ENCODE measurements around the gene NPTN. TPM values are rescaled to one million over a fixed set of nuclear protein-coding genes. Genes with fewer than 3 reads are reported as not detected.

Gene NPTN
- total and polyA plus RNA-seq, 2 donors (not counting 1 experiment from before 2014, with no cell fraction given): 152 to 372 TPM

DNA sequence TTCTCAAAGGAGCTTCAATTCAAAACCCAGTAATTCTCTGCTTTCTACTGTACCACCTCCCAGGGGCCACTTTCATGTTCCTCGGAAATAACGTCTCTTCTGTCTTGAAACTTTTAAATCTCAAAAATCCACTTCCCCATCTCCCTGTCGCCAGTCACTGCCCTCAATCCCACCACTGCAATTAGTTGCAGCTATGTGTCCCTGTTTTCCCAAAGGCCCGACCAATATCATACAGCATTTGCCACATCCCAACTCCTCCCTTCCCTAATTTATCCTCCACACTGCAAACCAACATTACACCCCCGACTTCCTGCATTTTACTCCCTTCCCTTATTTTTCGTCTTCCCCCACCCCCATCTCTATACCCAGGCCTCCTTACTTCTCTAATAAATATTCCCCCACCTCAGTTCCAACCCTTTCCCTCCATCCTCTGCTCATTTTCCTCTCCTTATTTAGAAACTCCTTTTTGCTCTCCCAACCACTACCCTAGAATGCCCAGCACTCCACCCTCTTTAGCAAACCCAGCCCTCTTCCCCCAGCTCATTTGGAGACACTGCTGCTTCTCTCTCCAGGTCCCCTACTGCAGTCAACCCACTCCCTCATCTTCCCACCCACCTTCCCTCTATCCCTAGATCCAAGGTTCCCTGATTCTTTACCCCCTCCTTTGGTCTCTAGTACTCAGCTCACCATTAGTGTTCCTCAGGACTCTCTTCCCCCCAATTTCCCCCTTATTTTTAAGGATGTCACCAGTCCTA, 1.1 kb downstream of the NPTN start:
- Histone ChIP-seq H3K79me2 (ENCODE audit: control insufficient read depth, insufficient read depth, low read length) (peaks cover 56% of the 10 kb centered on the region), H3K27ac (ENCODE audit: insufficient read depth, low read length) (peak overlapping the region; percentile 79), H3K9me3 (ENCODE audit: control insufficient read depth, insufficient read depth, low read depth, low read length) (no peaks in the 10 kb centered on the region), H3K4me1 (ENCODE audit: control insufficient read depth, extremely low read depth, insufficient read depth, low read length) (peaks cover 18% of the 10 kb centered on the region), H3K36me3 (ENCODE audit: control insufficient read depth, insufficient read depth, low read length) (no peaks in the 10 kb centered on the region), H4K20me1 (ENCODE audit: control insufficient read depth, extremely low read depth, insufficient read depth, low read length) (no peaks in the 10 kb centered on the region), H3K27me3 (ENCODE audit: control insufficient read depth, insufficient read depth, low read length) (no peaks in the 10 kb centered on the region), H3K9ac (ENCODE audit: insufficient read depth, low read length) (peak overlapping the region; percentile 89), H3K4me3 (replicated peaks in 1 of 4; ENCODE audit: control extremely low read depth in 1 of 4, insufficient read depth in 1 of 4, low read depth in 3 of 4, low read length in 4 of 4) (peak overlapping the region; percentile 70 to 93 (median 78)), H2AFZ (ENCODE audit: low read length) (no peak overlapping the region), H3K4me2 (ENCODE audit: extremely low read depth, insufficient read depth, low read length) (peak overlapping the region; percentile 95)
- DNase-seq (ENCODE audit: low read depth in 2 of 2): peak; percentile 72 to 76
- TF ChIP-seq, protein P1, sequence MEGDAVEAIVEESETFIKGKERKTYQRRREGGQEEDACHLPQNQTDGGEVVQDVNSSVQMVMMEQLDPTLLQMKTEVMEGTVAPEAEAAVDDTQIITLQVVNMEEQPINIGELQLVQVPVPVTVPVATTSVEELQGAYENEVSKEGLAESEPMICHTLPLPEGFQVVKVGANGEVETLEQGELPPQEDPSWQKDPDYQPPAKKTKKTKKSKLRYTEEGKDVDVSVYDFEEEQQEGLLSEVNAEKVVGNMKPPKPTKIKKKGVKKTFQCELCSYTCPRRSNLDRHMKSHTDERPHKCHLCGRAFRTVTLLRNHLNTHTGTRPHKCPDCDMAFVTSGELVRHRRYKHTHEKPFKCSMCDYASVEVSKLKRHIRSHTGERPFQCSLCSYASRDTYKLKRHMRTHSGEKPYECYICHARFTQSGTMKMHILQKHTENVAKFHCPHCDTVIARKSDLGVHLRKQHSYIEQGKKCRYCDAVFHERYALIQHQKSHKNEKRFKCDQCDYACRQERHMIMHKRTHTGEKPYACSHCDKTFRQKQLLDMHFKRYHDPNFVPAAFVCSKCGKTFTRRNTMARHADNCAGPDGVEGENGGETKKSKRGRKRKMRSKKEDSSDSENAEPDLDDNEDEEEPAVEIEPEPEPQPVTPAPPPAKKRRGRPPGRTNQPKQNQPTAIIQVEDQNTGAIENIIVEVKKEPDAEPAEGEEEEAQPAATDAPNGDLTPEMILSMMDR (conservative IDR thresholded peaks at IDR 0.05 in 1 of 2, IDR thresholded peaks at IDR 0.05 in 1 of 2; ENCODE audit: low read depth in 1 of 2, low read length in 2 of 2): no peak
- no peak for TF ChIP-seq EZH2 (IDR thresholded peaks at IDR 0.05; ENCODE audit: low read length, missing control alignments)

DNA sequence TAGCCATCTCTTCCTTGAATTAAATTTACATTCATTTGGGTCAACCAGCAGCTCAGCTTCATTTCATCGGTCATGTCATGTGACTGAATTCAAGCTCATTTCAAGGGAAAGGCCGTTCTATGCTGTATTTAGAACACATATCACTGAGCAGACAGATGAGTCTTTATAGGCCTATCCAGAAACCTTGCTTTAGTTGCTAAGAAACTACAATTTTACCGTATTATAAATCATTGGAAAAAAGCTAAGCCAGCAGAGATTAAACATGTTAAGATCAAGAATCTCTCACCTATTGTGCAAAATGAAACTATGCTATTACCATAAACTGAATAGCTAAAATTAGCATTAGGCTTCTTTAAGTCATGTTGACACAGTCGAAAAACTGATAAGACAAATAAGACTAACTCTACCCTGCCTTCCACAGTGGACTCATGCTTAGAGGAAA, 2.2 kb downstream of the NPTN start:
- H2AFZ ChIP-seq (ENCODE audit: low read length): no peak overlapping the region
- H3K9me3 ChIP-seq (ENCODE audit: control insufficient read depth, insufficient read depth, low read depth, low read length): no peaks in the 10 kb centered on the region
- H3K4me2 ChIP-seq (ENCODE audit: extremely low read depth, insufficient read depth, low read length): peak overlapping the region; percentile 95
- TF ChIP-seq EZH2 (IDR thresholded peaks at IDR 0.05; ENCODE audit: low read length, missing control alignments): no peak
- TF ChIP-seq, protein P1 (conservative IDR thresholded peaks at IDR 0.05 in 1 of 2, IDR thresholded peaks at IDR 0.05 in 1 of 2; ENCODE audit: low read depth in 1 of 2, low read length in 2 of 2): no peak
- peaks cover 18% of the 10 kb centered on the region for H3K4me1 ChIP-seq (ENCODE audit: control insufficient read depth, extremely low read depth, insufficient read depth, low read length)
- no peak for DNase-seq (ENCODE audit: low read depth in 2 of 2)
- H3K27ac ChIP-seq (ENCODE audit: insufficient read depth, low read length): no peak overlapping the region
- peaks cover 2% of the 10 kb centered on the region for H4K20me1 ChIP-seq (ENCODE audit: control insufficient read depth, extremely low read depth, insufficient read depth, low read length)
- peak overlapping the region; percentile 70 to 93 (median 78) for H3K4me3 ChIP-seq (replicated peaks in 1 of 4; ENCODE audit: control extremely low read depth in 1 of 4, insufficient read depth in 1 of 4, low read depth in 3 of 4, low read length in 4 of 4)
- no peaks in the 10 kb centered on the region for H3K27me3 ChIP-seq (ENCODE audit: control insufficient read depth, insufficient read depth, low read length)
- H3K9ac ChIP-seq (ENCODE audit: insufficient read depth, low read length): no peak overlapping the region
- H3K79me2 ChIP-seq (ENCODE audit: control insufficient read depth, insufficient read depth, low read length): peaks cover 67% of the 10 kb centered on the region
- no peaks in the 10 kb centered on the region for H3K36me3 ChIP-seq (ENCODE audit: control insufficient read depth, insufficient read depth, low read length)

DNA sequence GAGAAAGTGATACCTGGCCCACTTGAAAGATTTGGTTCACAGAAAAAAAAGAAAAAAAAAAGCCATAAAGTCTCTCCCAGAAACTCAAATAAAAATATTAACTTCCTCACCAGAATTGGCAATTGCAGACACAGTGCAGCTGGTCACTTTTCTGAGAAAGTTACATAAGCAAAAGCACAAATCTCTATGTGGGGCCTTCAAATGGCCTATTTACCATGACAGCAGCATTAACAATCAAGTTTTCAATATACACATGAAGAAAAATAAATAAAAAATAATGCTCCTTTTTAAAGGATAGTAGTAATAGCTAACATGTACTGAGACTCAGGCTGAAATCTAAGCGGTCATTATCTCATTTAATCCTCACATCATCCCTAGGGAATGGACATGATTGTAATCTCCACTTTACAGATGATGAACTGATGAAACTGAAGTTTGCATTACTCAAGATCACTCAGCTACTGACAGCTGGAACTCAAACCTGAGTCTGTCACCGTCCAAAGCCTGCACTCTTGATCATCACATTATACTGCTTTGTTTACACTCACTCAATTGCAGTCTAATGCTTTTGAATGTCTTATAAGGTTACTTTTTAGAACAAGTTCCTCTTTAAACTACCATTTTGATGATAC, 3.3 kb downstream of the NPTN start:
- no peak overlapping the region for H2AFZ ChIP-seq (ENCODE audit: low read length)
- H3K36me3 ChIP-seq (ENCODE audit: control insufficient read depth, insufficient read depth, low read length): no peaks in the 10 kb centered on the region
- H4K20me1 ChIP-seq (ENCODE audit: control insufficient read depth, extremely low read depth, insufficient read depth, low read length): peaks cover 2% of the 10 kb centered on the region
- H3K4me1 ChIP-seq (ENCODE audit: control insufficient read depth, extremely low read depth, insufficient read depth, low read length): peaks cover 18% of the 10 kb centered on the region
- H3K4me2 ChIP-seq (ENCODE audit: extremely low read depth, insufficient read depth, low read length): peak overlapping the region; percentile 46
- no peak for TF ChIP-seq EZH2 (IDR thresholded peaks at IDR 0.05; ENCODE audit: low read length, missing control alignments)
- TF ChIP-seq, protein P1 (conservative IDR thresholded peaks at IDR 0.05 in 1 of 2, IDR thresholded peaks at IDR 0.05 in 1 of 2; ENCODE audit: low read depth in 1 of 2, low read length in 2 of 2): no peak
- H3K9ac ChIP-seq (ENCODE audit: insufficient read depth, low read length): no peak overlapping the region
- DNase-seq (ENCODE audit: low read depth in 2 of 2): no peak
- no peaks in the 10 kb centered on the region for H3K27me3 ChIP-seq (ENCODE audit: control insufficient read depth, insufficient read depth, low read length)
- H3K79me2 ChIP-seq (ENCODE audit: control insufficient read depth, insufficient read depth, low read length): peaks cover 78% of the 10 kb centered on the region
- H3K9me3 ChIP-seq (ENCODE audit: control insufficient read depth, insufficient read depth, low read depth, low read length): no peaks in the 10 kb centered on the region
- H3K4me3 ChIP-seq (replicated peaks in 1 of 4; ENCODE audit: control extremely low read depth in 1 of 4, insufficient read depth in 1 of 4, low read depth in 3 of 4, low read length in 4 of 4): peak overlapping the region in 2 of 4 experiments; percentile 3 to 79
- H3K27ac ChIP-seq (ENCODE audit: insufficient read depth, low read length): no peak overlapping the region
